BLaER1 treated with 17β-estradiol and CSF1 and Interleukin-3, amounts not matched to agents 10 nM and 100 nM (cell line): ENCODE results near the gene CCNH.

ENCODE experiments used
- H3K27ac ChIP-seq, 11 experiments: shearing (Covaris generic); formaldehyde crosslinking; 2 replicates each; pipeline ENCODE4 v1.8.1; 2022
- H3K27me3 ChIP-seq, 11 experiments: shearing (Covaris generic); formaldehyde crosslinking; 2 replicates each; pipeline ENCODE4 v1.8.1; 2022
- H3K36me3 ChIP-seq, 11 experiments: shearing (Covaris generic); formaldehyde crosslinking; 2 replicates each; pipeline ENCODE4 v1.8.1; 2022
- H3K4me1 ChIP-seq, 10 experiments: shearing (Covaris generic); formaldehyde crosslinking; 2 replicates each; pipeline ENCODE4 v1.8.1; 2022
- H3K4me2 ChIP-seq, 11 experiments: shearing (Covaris generic); formaldehyde crosslinking; 2 replicates each; pipeline ENCODE4 v1.8.1; 2022
- H3K4me3 ChIP-seq, 10 experiments: shearing (Covaris generic); formaldehyde crosslinking; 2 replicates each; pipeline ENCODE4 v1.8.1; 2022
- H3K9ac ChIP-seq, 11 experiments: shearing (Covaris generic); formaldehyde crosslinking; 2 replicates each; pipeline ENCODE4 v1.8.1; 2022
- H3K9me3 ChIP-seq, 11 experiments: shearing (Covaris generic); formaldehyde crosslinking; replicated peaks in 1 of 11; 2 replicates each; pipeline ENCODE4 v1.8.1; 2022
- H4K20me1 ChIP-seq, 11 experiments: shearing (Covaris generic); formaldehyde crosslinking; 2 replicates each; pipeline ENCODE4 v1.8.1; 2022
- Cebpa-rat ChIP-seq, 11 experiments: shearing (Covaris generic); IDR thresholded peaks; 2 replicates each; pipeline ENCODE4 v1.8.1; 2022

CCNH gene

GRCh38 chr5:87398981-87399614, 13.6 kb downstream of the CCNH start:
- H3K27me3 ChIP-seq: no peaks in the 10 kb centered on the region
- H4K20me1 ChIP-seq: peaks cover 0 to 44% (median 19%) of the 10 kb centered on the region in 11 experiments; a peak in 13 of 22 replicates
- H3K9me3 ChIP-seq: no peaks in the 10 kb centered on the region
- peaks cover 87 to 99% (median 92%) of the 10 kb centered on the region in 11 experiments for H3K36me3 ChIP-seq
- H3K4me3 ChIP-seq: no peak overlapping the region
- peak overlapping the region in 10 of 11 experiments; percentile 45 to 80 (median 74); a peak in 21 of 22 replicates for H3K27ac ChIP-seq
- TF ChIP-seq Cebpa-rat (IDR thresholded peaks at IDR 0.05): no peak
- peak overlapping the region in 7 of 11 experiments; percentile 19 to 53 (median 31); a peak in 12 of 22 replicates for H3K9ac ChIP-seq
- H3K4me1 ChIP-seq: peaks cover 6 to 36% (median 20%) of the 10 kb centered on the region in 10 experiments; a peak in 15 of 20 replicates
- peak overlapping the region in 9 of 11 experiments; percentile 19 to 88 (median 68); a peak in 17 of 22 replicates for H3K4me2 ChIP-seq

DNA sequence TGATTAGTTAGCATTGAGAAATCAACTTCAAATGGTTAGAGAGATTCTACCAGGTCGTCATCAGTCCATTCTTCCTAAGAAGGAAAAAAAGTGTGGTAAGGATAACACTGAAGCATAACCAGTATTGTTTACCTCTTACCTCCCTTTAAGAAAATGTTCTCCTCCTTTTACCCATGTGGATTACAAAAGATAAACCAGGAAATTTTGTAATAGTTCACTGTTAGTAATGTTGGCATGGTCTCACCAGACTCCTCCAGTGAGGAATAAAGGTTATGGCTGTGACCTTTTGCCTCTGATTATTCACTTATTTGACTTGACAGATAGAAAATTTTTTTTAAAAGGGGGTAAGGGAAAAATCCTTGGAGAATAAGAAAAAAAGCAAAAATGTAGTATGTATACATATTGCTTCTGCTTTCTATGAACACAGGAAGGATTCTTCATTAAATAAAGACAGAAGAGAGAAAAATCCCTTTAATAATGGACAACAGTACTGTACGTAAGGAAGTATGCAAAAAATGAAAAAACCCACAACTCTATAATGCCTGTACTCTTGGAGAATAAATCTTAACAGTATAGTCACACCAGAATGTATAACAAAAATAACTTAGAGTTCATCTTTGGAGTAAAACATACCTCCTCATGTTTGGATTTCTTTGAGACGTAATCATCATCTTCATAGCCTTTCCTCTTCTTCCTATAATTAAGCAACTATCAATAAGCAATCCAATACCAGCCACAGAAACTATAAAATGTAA, 18.1 kb downstream of the CCNH start:
- Histone ChIP-seq H3K9me3 (no peaks in the 10 kb centered on the region), H3K4me2 (no peak overlapping the region), H3K27ac (no peak overlapping the region), H3K4me1 (peaks cover 1 to 22% (median 12%) of the 10 kb centered on the region in 10 experiments; a peak in 15 of 20 replicates), H3K9ac (no peak overlapping the region), H4K20me1 (peaks cover 7 to 74% (median 11%) of the 10 kb centered on the region in 11 experiments; a peak in 14 of 22 replicates), H3K36me3 (peaks cover 98 to 100% (median 100%) of the 10 kb centered on the region in 11 experiments), H3K27me3 (no peaks in the 10 kb centered on the region), H3K4me3 (no peak overlapping the region)
- no peak for TF ChIP-seq Cebpa-rat (IDR thresholded peaks at IDR 0.05)

- Histone ChIP-seq H3K27ac (no peak overlapping the region), H3K4me1 (peaks cover 0 to 9% (median 0%) of the 10 kb centered on the region in 10 experiments; a peak in 7 of 20 replicates), H3K36me3 (peaks cover 97 to 100% (median 100%) of the 10 kb centered on the region in 11 experiments), H3K9ac (no peak overlapping the region), H3K4me2 (no peak overlapping the region), H3K27me3 (no peaks in the 10 kb centered on the region), H4K20me1 (peaks cover 7 to 84% (median 14%) of the 10 kb centered on the region in 11 experiments; a peak in 14 of 22 replicates), H3K9me3 (no peaks in the 10 kb centered on the region), H3K4me3 (no peak overlapping the region)
- no peak for TF ChIP-seq Cebpa-rat (IDR thresholded peaks at IDR 0.05)
These were observed 19.4 kb downstream of the CCNH start for GRCh38 chr5:87393331-87393730.

DNA sequence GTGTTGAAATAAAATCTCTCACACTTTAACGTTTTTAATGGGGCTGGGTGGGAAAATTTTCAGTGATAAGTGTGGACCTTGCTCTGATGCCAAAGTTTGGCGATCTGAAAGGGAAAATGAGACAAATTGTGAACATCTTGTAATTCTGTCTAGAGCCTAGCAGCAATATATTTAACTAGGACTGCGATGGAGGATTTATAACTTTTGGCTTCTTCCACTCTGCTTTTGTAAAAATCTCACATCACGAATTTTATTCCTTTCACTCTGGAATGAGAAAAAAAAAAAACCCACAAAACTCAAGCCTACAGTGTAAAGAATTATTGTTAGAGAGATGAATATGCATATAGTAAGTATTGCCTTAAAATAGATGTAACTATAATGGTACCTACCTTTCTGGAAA, 19.9 kb downstream of the CCNH start:
- no peaks in the 10 kb centered on the region for H3K27me3 ChIP-seq
- H3K27ac ChIP-seq: no peak overlapping the region
- H3K9me3 ChIP-seq: no peaks in the 10 kb centered on the region
- peaks cover 7 to 88% (median 14%) of the 10 kb centered on the region in 11 experiments; a peak in 14 of 22 replicates for H4K20me1 ChIP-seq
- H3K9ac ChIP-seq: no peak overlapping the region
- no peak overlapping the region for H3K4me2 ChIP-seq
- H3K36me3 ChIP-seq: peaks cover 97 to 100% (median 100%) of the 10 kb centered on the region in 11 experiments
- no peak for TF ChIP-seq Cebpa-rat (IDR thresholded peaks at IDR 0.05)
- no peak overlapping the region for H3K4me3 ChIP-seq
- peaks cover 0 to 4% (median 0%) of the 10 kb centered on the region in 10 experiments; a peak in 4 of 20 replicates for H3K4me1 ChIP-seq

DNA sequence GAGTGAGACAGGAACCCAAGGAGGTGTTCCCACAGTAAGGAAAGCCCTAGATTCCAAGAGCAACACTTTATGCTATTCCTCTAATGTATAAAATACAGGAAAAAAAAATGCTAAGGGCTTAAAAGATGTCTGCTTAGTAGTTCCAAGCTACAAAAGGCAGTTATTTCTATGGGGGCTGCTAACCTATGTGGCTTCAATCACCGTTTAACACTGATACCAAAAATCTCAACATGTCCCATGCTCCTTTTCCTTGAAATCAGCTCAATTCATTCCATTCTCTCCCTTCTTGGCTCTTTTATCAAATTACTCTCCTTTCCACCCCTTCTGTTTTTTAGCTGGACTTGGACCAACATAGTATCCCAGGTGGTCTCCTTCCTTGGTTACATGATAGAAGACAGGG, 20.6 kb downstream of the CCNH start:
- Histone ChIP-seq H3K9ac (no peak overlapping the region), H3K4me3 (no peak overlapping the region), H3K36me3 (peaks cover 97 to 100% (median 100%) of the 10 kb centered on the region in 11 experiments), H3K9me3 (no peaks in the 10 kb centered on the region), H3K4me2 (no peak overlapping the region), H3K4me1 (no peaks in the 10 kb centered on the region), H3K27me3 (no peaks in the 10 kb centered on the region), H3K27ac (no peak overlapping the region), H4K20me1 (peaks cover 6 to 94% (median 14%) of the 10 kb centered on the region in 11 experiments; a peak in 14 of 22 replicates)
- no peak for TF ChIP-seq Cebpa-rat (IDR thresholded peaks at IDR 0.05)

DNA sequence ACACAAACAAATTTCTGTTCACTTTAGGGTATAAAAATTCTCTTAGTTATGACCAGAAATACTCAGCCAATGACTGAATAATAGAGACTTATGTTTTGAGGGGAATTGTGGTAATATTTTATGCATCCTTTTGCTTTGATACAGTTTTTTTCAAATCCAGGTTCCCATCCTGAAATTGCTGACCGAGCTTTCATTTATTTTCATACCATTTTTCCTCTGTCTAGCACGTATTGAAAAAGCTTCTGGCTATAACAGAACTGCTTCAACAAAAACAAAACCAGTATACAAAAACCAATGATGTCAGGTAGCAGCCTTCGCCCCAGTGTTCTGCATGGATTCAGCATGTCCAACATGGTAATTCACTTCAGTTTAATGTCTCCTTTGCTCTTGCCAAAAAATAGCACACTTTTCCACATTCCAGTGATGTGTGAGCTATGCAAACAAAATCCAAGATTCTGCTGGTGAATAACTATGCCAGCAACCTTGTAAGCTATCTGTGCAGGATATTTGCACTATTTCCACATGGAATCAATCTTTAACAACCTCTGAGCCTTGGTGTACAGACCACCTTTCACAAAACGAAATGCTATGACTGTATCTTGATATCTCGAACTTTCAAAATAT, 22.0 kb downstream of the CCNH start:
- TF ChIP-seq Cebpa-rat (IDR thresholded peaks at IDR 0.05): no peak
- no peaks in the 10 kb centered on the region for H3K4me1 ChIP-seq
- H3K36me3 ChIP-seq: peaks cover 97 to 100% (median 100%) of the 10 kb centered on the region in 11 experiments
- H3K4me2 ChIP-seq: no peak overlapping the region
- no peak overlapping the region for H3K9ac ChIP-seq
- peaks cover 3 to 95% (median 14%) of the 10 kb centered on the region in 11 experiments; a peak in 14 of 22 replicates for H4K20me1 ChIP-seq
- no peaks in the 10 kb centered on the region for H3K9me3 ChIP-seq
- no peak overlapping the region for H3K4me3 ChIP-seq
- H3K27ac ChIP-seq: no peak overlapping the region
- no peaks in the 10 kb centered on the region for H3K27me3 ChIP-seq

DNA sequence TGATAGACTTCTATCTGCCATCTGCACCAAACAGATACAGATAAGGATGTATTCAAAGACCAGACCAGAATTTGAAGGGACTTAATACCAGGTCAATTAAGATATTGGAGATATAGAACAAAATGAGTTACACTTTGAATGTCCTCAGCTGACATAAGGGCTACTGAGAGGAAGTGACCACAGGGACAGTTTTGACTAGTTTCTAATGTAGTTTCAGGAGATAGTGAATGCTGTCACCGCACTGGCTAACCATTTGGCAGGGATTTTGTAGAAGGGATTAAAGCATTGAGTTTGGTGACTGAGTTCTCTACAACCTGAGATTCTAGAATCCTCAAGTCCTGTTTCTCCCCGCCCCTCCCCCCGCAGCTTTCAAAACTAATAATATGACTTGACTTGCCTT, 22.7 kb downstream of the CCNH start:
- H3K9me3 ChIP-seq: no peaks in the 10 kb centered on the region
- peaks cover 94 to 100% (median 100%) of the 10 kb centered on the region in 11 experiments for H3K36me3 ChIP-seq

DNA sequence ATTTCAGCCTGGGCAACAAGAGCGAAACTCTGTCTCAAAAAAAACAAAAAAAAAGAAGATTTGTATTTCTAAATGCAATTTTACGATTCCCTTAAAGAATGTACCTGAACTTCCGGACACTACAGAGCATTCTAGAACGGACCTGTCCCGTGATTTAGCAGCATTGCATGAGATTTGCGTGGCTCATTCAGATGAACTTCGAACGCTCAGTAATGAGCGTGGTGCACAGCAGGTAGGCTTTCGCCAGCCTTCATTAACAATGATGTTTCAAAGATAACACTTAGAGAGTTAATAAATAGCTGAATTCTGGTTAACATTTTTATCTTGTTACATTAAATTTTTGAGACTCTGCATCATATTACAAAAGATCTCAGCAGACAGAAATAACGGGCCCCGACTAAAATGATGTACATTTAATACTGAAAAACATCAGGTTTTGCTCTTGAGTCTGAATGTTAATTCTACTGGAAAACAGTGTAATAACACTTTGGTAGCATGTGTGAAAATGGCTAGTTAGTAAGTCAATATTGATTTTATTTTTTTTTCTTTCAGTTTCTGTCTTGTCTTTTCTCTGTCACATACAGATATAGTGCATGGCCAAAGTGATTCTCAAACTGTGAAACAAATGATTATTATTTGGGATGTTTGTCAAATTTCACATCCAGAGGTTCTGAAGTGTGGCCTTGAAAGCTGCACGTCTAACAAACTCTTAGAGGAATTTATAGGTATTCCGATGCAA, 23.3 kb downstream of the CCNH start:
- H3K36me3 ChIP-seq: peaks cover 94 to 100% (median 100%) of the 10 kb centered on the region in 11 experiments
- no peak overlapping the region for H3K27ac ChIP-seq
- no peak for TF ChIP-seq Cebpa-rat (IDR thresholded peaks at IDR 0.05)

More for the DNA sequence above, 22.7 kb downstream of the CCNH start:
- TF ChIP-seq Cebpa-rat (IDR thresholded peaks at IDR 0.05): no peak
- Histone ChIP-seq H3K4me1 (no peaks in the 10 kb centered on the region), H3K4me3 (no peak overlapping the region), H3K4me2 (no peak overlapping the region), H3K27me3 (no peaks in the 10 kb centered on the region), H4K20me1 (peaks cover 3 to 93% (median 14%) of the 10 kb centered on the region in 11 experiments; a peak in 14 of 22 replicates), H3K27ac (no peak overlapping the region), H3K9ac (no peak overlapping the region)

More for the DNA sequence above, 23.3 kb downstream of the CCNH start:
- Histone ChIP-seq H3K4me1 (no peaks in the 10 kb centered on the region), H3K4me2 (no peak overlapping the region), H3K9ac (no peak overlapping the region), H3K9me3 (no peaks in the 10 kb centered on the region), H3K4me3 (no peak overlapping the region), H3K27me3 (no peaks in the 10 kb centered on the region), H4K20me1 (peaks cover 3 to 93% (median 14%) of the 10 kb centered on the region in 11 experiments; a peak in 14 of 22 replicates)
